HepG2 (cell line): ENCODE results near the gene HSD3B7. TPM values are rescaled to one million over a fixed set of nuclear protein-coding genes. Genes with fewer than 3 reads are reported as not detected.

Source experiments
- ARID3A ChIP-seq: IDR thresholded peaks from 2 replicates; pipeline ENCODE4 v1.6.1; 2012; ENCODE audit warnings: low read depth, low read length, improper control_type of control experiment
- CTCF ChIP-seq: sonication (generic); formaldehyde crosslinking; IDR thresholded peaks from 2 replicates; pipeline ENCODE4 v1.5.0; 2020; ENCODE audit warnings: mild to moderate bottlenecking, missing genetic modification reagents, moderate library complexity
- ERF ChIP-seq: IDR thresholded peaks from 2 replicates; pipeline ENCODE4 v1.6.1; 2018; ENCODE audit warnings: missing biosample characterization, missing genetic modification reagents
- FOXO1 ChIP-seq: sonication (generic); formaldehyde crosslinking; IDR thresholded peaks from 2 replicates; pipeline ENCODE4 v1.4.0; 2020; ENCODE audit warnings: missing genetic modification reagents
- NKX3-1 ChIP-seq: sonication (generic); formaldehyde crosslinking; IDR thresholded peaks from 2 replicates; pipeline ENCODE4 v1.5.0; 2020; ENCODE audit warnings: missing genetic modification reagents
- SMARCC2 ChIP-seq: fragments of 450-650 bp; IDR thresholded peaks from 2 replicates; pipeline ENCODE4 v1.6.1; 2017; ENCODE audit warnings: antibody characterized with exemption, mild to moderate bottlenecking
- SP4 ChIP-seq: sonication (generic); formaldehyde crosslinking; IDR thresholded peaks from 2 replicates; pipeline ENCODE4 v1.8.1; 2023; ENCODE audit warnings: mild to moderate bottlenecking, missing genetic modification reagents
- TFAP4 ChIP-seq: sonication (generic); IDR thresholded peaks from 2 replicates; pipeline ENCODE4 v1.6.1; 2016; ENCODE audit warnings: low read depth, borderline replicate concordance
- THAP7 ChIP-seq: sonication (generic); formaldehyde crosslinking; IDR thresholded peaks from 2 replicates; pipeline ENCODE4 v1.8.1; 2023; ENCODE audit warnings: mild to moderate bottlenecking, missing genetic modification reagents
- TOPORS ChIP-seq: sonication (generic); formaldehyde crosslinking; IDR thresholded peaks from 2 replicates; pipeline ENCODE4 v1.8.0; 2023; ENCODE audit warnings: mild to moderate bottlenecking, missing genetic modification reagents
- U2AF1 ChIP-seq: fragments of 200-400 bp; formaldehyde crosslinking; optimal IDR thresholded peaks from 2 replicates; pipeline ENCODE3; 2017; ENCODE audit warnings: mild to moderate bottlenecking, low read depth, low read length
- ZBTB49 ChIP-seq: sonication (generic); formaldehyde crosslinking; IDR thresholded peaks from 2 replicates; pipeline ENCODE4 v1.4.0; 2020; ENCODE audit warnings: missing genetic modification reagents, borderline replicate concordance
- ZC3H4 ChIP-seq: sonication (generic); formaldehyde crosslinking; IDR thresholded peaks from 2 replicates; pipeline ENCODE4 v1.4.0; 2020; ENCODE audit warnings: missing genetic modification reagents, borderline replicate concordance
- ZFP1 ChIP-seq: IDR thresholded peaks from 2 replicates; pipeline ENCODE4 v1.6.1; 2016
- ZNF121 ChIP-seq: sonication (generic); formaldehyde crosslinking; IDR thresholded peaks from 2 replicates; pipeline ENCODE4 v1.5.0; 2020; ENCODE audit warnings: mild to moderate bottlenecking, missing genetic modification reagents
- ZNF543 ChIP-seq: sonication (generic); formaldehyde crosslinking; IDR thresholded peaks from 2 replicates; pipeline ENCODE4 v1.4.0; 2020; ENCODE audit warnings: mild to moderate bottlenecking, missing genetic modification reagents
- ZNF549 ChIP-seq: sonication (generic); formaldehyde crosslinking; IDR thresholded peaks from 2 replicates; pipeline ENCODE4 v1.5.0; 2020; ENCODE audit warnings: missing genetic modification reagents
- ZNF747 ChIP-seq: sonication (generic); formaldehyde crosslinking; IDR thresholded peaks from 2 replicates; pipeline ENCODE4 v1.8.1; 2023; ENCODE audit warnings: missing genetic modification reagents, mild to moderate bottlenecking, borderline replicate concordance
- ZNF766 ChIP-seq: sonication (generic); formaldehyde crosslinking; IDR thresholded peaks from 2 replicates; pipeline ENCODE4 v1.5.0; 2020; ENCODE audit warnings: missing genetic modification reagents, borderline replicate concordance
- polyA plus RNA-seq, 8 experiments: library from polyadenylated mRNA; depleted of rRNA in 3 of 8; stranded (reverse) in 7 of 8; unstranded in 1 of 8; fragments of >200 nt; fragmentation: Illumina TruSeq in 4 of 8; extraction: Trizol in 4 of 8; gene quantifications; 2 replicates each; pipeline versions ENCODE4 v1.2.1 to v1.2.3, GENCODE V29; 2011 to 2016; ENCODE audit warnings: low read depth in 4 of 8, missing spikeins in 1 of 8, mixed read lengths in 1 of 8; ENCODE audit not compliant: insufficient read depth in 1 of 8
- total RNA-seq, 5 experiments: library from RNA; depleted of rRNA; stranded (reverse); fragments of >200 nt; fragmentation: Illumina TruSeq; extraction: Trizol; gene quantifications; 2 replicates each; pipeline ENCODE4 v1.2.3, GENCODE V29; 2016; ENCODE audit warnings: low read depth in 1 of 5

The HSD3B7 gene
- total and polyA plus RNA-seq, 2 of the 13 experiments (the other 11 are each of a cell fraction or from before 2014, with no cell fraction given) = 32.9 to 69.7 TPM

GRCh38 chr16:30953511-30954124, 31.4 kb upstream of the HSD3B7 start (continued):
- TF ChIP-seq ZNF543 (CRISPR knock-in tag) = peak; percentile 65; the same call in 1 of the 2 replicates
- no peak for TF ChIP-seq ZC3H4 (CRISPR knock-in tag)
- TF ChIP-seq ZNF549 (CRISPR knock-in tag) = no peak
- no peak for TF ChIP-seq ZBTB49 (CRISPR knock-in tag)
- TF ChIP-seq ARID3A = no peak
- no peak for TF ChIP-seq FOXO1 (CRISPR knock-in tag)
- no peak for TF ChIP-seq NKX3-1 (CRISPR knock-in tag)
- 0 out of 2 replicates have a peak, but pooled peaks have one; percentile 44 for TF ChIP-seq ERF (CRISPR knock-in tag)
- TF ChIP-seq U2AF1 = no peak
- TF ChIP-seq TFAP4 = 0 out of 2 replicates have a peak, but pooled peaks have one; percentile 17
- peak; percentile 97 for TF ChIP-seq CTCF (CRISPR knock-in tag)
- TF ChIP-seq ZNF121 (CRISPR knock-in tag) = no peak
- TF ChIP-seq ZNF766 (CRISPR knock-in tag) = no peak
- TF ChIP-seq SMARCC2 = no peak
- no peak for TF ChIP-seq ZFP1 (CRISPR knock-in tag)
- no peak for TF ChIP-seq SP4 (CRISPR knock-in tag)
- 0 out of 2 replicates have a peak, but pooled peaks have one; percentile 37 for TF ChIP-seq ZNF747 (CRISPR knock-in tag)
- TF ChIP-seq TOPORS (CRISPR knock-in tag) = no peak
- 0 out of 2 replicates have a peak, but pooled peaks have one; percentile 47 for TF ChIP-seq THAP7
